NCI-H128 (cell line): ENCODE measurements around the gene NTM.

Source experiments
- DNase-seq: peaks from one replicate; lab custom pipeline; 2025; ENCODE audit not compliant: unreplicated experiment; lab: John Stamatoyannopoulos, UW

The NTM gene

GRCh38 chr11:131845255-131845654, 474.8 kb downstream of the NTM start:
- DNase-seq, result no peak

- DNase-seq, result no peak
Observed at GRCh38 chr11:131849485-131849884, 479.1 kb downstream of the NTM start.

GRCh38 chr11:131850507-131850906, 480.1 kb downstream of the NTM start:
- DNase-seq, result no peak

GRCh38 chr11:131851964-131852755, 481.7 kb downstream of the NTM start:
- DNase-seq, result no peak

GRCh38 chr11:131852757-131853156, 482.3 kb downstream of the NTM start:
- DNase-seq, result no peak

GRCh38 chr11:131854391-131854790, 484.0 kb downstream of the NTM start:
- no peak for DNase-seq

GRCh38 chr11:131855320-131855719, 484.9 kb downstream of the NTM start:
- DNase-seq, result no peak

- no peak for DNase-seq
Observed at GRCh38 chr11:131857246-131857645, 486.8 kb downstream of the NTM start.

GRCh38 chr11:131858505-131858904, 488.1 kb downstream of the NTM start:
- no peak for DNase-seq

GRCh38 chr11:131859538-131860210, 489.3 kb downstream of the NTM start:
- no peak for DNase-seq

- DNase-seq, result no peak
Observed at GRCh38 chr11:131864228-131864627, 493.8 kb downstream of the NTM start.

GRCh38 chr11:131865860-131866259, 495.4 kb downstream of the NTM start:
- no peak for DNase-seq

- no peak for DNase-seq
Observed at GRCh38 chr11:131866535-131867400, 496.4 kb downstream of the NTM start.

GRCh38 chr11:131867457-131868257, 497.2 kb downstream of the NTM start:
- DNase-seq, result peak; percentile 17

- no peak for DNase-seq
Observed at GRCh38 chr11:131868629-131869507, 498.5 kb downstream of the NTM start.

GRCh38 chr11:131870305-131870704, 499.9 kb downstream of the NTM start:
- no peak for DNase-seq

- DNase-seq, result no peak
Observed at GRCh38 chr11:131871006-131871405, 500.6 kb downstream of the NTM start.

- DNase-seq, result no peak
Observed at GRCh38 chr11:131874070-131874469, 503.7 kb downstream of the NTM start.

GRCh38 chr11:131875611-131876010, 505.2 kb downstream of the NTM start:
- no peak for DNase-seq
